Epithelial cell of esophagus (primary cell): ENCODE results near the gene CBX4.

Experiments
- DNase-seq: peaks from one replicate; pipeline ENCODE4 v3.0.0; 2010; ENCODE audit warnings: low read depth
- H3K4me3 ChIP-seq: 2 replicates; pipeline ENCODE4 v1.5.1; 2011; ENCODE audit warnings: mild to moderate bottlenecking, low read length, control low read depth
- TF ChIP-seq, protein P1 (sequence below): IDR thresholded peaks from 2 replicates; pipeline ENCODE4 v1.5.1; 2011; ENCODE audit warnings: low read depth, mild to moderate bottlenecking, low read length, control low read depth, inconsistent platforms; ENCODE audit not compliant: insufficient read depth; ENCODE audit errors: missing control alignments

The CBX4 gene

DNA sequence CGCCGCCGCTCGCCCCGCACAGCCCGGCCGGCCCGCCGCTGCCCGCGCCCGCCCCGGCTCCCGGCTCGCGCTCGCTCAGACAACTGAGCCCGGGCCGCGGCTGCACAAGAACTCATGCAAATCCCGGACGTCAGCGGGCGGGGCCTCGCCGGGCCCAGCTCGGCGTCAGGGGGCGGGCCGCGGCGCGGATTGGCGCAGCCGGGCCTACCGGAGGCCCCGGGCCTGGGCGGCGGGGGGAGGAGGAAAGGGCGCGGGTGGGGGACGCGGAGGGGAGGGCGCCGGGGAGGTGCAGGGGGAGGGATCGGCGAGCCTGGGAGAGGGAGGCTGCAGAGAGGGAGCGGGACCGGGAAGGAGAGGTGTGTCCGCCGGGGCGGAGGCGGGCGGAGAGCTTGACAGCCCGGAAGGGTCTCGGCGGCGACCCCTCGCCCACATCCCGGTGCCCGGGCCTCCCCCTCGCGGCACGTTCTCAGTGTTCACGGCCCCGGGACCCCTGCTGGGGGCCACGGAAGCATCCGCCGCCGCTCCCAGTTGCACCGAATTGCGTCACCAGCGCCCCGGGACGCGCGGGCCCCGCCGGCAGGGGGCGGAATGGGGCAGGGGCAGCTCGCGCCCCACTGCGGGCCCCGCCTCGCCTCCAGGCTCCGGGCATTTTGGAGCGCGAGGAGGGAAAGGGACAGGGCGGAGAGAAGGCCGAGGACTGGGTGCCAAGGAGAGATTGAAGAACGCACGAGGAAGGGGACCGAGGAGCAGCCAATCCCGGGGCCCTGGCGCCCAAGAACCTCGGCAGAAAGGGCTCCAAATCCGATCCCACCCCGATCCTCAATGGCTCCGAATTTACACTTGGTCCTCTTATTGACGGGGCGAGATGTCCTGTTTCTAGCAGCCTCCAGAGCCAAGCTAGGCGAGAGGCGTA lies at the start of gene CBX4:
Gene CBX4 (minus strand): TSS at position 85 of the 913 bp plus-strand sequence. CDS start 189 bp downstream, outside the sequence.
- TF ChIP-seq, protein P1, sequence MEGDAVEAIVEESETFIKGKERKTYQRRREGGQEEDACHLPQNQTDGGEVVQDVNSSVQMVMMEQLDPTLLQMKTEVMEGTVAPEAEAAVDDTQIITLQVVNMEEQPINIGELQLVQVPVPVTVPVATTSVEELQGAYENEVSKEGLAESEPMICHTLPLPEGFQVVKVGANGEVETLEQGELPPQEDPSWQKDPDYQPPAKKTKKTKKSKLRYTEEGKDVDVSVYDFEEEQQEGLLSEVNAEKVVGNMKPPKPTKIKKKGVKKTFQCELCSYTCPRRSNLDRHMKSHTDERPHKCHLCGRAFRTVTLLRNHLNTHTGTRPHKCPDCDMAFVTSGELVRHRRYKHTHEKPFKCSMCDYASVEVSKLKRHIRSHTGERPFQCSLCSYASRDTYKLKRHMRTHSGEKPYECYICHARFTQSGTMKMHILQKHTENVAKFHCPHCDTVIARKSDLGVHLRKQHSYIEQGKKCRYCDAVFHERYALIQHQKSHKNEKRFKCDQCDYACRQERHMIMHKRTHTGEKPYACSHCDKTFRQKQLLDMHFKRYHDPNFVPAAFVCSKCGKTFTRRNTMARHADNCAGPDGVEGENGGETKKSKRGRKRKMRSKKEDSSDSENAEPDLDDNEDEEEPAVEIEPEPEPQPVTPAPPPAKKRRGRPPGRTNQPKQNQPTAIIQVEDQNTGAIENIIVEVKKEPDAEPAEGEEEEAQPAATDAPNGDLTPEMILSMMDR, result peak; percentile 33
- H3K4me3 ChIP-seq, result peak within 1 kb of the TSS; percentile 62
- peak; percentile 95 for DNase-seq

DNA sequence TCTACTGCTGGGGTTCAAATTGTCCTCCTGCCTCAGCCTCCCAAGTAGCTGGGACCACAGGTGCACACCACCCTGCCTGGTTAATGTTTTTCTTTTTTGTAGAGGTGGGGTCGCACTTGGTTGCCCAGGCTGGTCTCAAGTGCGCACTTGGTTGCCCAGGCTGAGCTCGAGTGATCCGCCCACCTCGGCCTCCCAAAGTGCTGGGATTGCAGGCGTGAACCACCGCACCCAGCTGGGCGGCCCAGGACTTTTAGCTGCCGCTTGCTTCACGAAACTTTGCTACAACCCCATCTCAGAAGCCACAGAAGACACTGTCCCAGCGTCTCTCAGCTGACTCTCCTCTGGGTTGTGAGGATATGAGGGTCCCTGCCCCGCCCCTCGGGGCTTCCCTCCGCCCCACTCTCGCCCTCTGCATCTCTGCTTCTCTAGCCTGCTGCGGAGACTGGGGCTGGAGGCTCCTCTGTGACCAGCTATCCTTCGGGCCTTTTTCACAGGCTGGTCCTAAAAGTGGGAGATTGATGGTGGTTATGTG lies 48.8 kb upstream of the CBX4 start:
- TF ChIP-seq, protein P1, result no peak
- H3K4me3 ChIP-seq, result no peak overlapping the region
- no peak for DNase-seq

DNA sequence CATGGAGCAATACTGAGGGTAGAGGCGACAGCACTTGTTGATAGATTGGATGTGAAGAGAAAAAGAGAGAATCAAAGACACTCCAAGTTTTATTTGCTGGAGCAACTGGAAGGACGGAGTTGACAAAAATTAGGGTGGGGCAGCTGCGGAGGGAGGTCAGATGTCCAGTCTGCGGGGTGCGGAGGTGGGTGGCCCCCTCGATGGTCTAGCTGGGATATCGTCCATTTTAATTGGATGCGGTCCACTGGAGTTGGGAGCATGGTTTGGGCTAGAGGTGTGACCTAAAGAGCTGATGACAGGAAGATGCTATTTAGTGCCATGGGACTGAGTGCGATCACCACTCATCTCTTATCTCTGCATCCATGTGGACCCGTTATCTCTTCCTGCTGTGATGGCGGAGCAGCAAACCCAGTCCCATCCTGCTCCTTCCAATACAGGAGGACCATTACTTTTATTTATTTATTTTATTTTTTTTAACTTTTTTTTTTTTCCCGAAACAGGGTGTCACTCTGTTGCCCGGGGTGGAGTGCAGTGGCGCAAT lies 48.3 kb upstream of the CBX4 start:
- H3K4me3 ChIP-seq, result no peak overlapping the region
- DNase-seq, result no peak
- TF ChIP-seq, protein P1, result no peak

DNA sequence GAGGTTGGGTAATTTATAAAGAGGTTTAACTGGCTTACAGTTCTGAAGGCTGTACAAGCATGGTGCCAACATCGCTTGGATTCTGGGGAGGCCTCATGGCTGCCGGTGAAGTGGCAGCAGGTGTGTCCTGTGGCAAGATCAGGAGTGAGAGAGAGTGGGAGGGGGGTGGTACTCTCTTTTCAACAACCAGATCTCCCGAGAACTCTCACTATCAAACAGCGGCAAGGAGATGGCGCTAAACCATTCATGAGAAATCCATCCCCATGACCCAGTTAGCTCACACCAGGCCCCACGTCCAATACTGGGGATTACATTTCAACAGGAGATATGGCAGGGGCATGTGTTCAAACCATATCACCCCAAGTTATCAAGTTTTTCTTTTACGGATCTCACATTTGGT lies 44.0 kb upstream of the CBX4 start:
- TF ChIP-seq, protein P1, result no peak
- DNase-seq, result no peak
- H3K4me3 ChIP-seq, result no peak overlapping the region

DNA sequence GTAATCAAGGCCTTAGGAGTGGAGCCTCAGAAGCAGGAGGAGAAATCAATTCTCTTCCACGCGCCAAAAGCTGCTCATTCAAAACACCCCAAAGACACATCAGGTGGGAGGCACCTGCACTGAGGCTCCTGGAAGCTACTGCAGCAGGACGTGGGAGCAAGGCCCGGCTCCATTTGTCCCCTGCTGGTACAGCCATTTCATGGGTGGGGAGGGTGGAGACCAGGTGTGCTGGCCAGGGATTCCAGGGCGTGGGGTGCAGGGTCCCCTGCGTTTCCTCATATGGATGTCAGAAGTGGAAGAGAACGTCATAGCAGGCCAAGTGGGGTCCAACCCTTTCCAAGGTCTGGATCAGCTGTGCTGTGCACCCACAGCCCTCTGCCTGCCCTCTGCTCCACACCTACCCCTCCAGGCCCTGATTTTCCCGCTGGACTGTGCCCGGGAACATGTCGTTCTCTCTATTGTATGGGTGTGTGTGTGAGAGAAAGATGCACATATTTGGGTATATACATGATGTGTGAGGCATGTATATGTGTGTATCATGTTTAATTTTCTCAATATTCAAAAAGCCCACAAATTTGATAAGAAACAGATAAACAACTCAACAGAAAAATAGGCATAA lies 39.2 kb upstream of the CBX4 start:
- TF ChIP-seq, protein P1, result no peak
- DNase-seq, result no peak
- H3K4me3 ChIP-seq, result no peak overlapping the region

DNA sequence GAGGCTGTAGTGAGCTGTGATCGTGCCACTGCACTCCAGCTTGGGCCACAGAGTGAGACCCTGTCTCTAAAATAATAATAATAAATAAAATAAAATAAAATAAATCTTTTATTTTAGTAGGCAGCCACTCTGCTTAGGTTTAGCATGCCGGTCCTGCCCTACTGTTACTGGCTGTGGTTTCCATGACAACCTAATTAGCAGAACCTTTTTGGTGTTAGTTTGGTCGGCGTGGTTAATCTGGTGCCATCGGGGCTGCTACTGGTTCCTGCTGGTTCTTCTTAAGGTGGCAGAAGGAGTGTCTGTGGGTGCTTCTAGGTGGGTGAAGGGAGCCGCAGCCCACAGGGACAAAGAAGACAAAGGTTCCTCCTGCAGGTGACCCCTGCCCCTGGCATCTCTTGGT lies 37.8 kb upstream of the CBX4 start:
- TF ChIP-seq, protein P1, result no peak
- H3K4me3 ChIP-seq, result no peak overlapping the region
- no peak for DNase-seq
